SK-N-SH (cell line): ENCODE measurements around the gene DLEC1. TPM values are rescaled to one million over a fixed set of nuclear protein-coding genes. Genes with fewer than 3 reads are reported as not detected.

Experiments
- CTCF ChIA-PET: fragments of 300-600, 350-600 bp; formaldehyde crosslinking; extraction: SDS; loops from one replicate; lab custom pipeline; 2021; lab: Yijun Ruan, JAX
- POLR2A ChIA-PET: fragments of 350-600 bp; sonication (Branson Sonifier 250); formaldehyde crosslinking; extraction: SDS; loops from one replicate; lab custom pipeline; 2020; ENCODE audit warnings: antibody characterized with exemption, inconsistent platforms; lab: Yijun Ruan, JAX
- DNase-seq: peaks from one replicate; pipeline ENCODE4 v3.0.0; 2012
- H2AFZ ChIP-seq: fragments of 200-600 bp; sonication (generic); 2 replicates; pipeline ENCODE4 v1.8.1; 2016; ENCODE audit warnings: antibody characterized with exemption, mild to moderate bottlenecking, low read depth
- H3F3A ChIP-seq: fragments of 200-600 bp; sonication (generic); replicated peaks from 2 replicates; pipeline ENCODE3; 2016; ENCODE audit warnings: antibody characterized with exemption, mild to moderate bottlenecking; ENCODE audit not compliant: insufficient read depth
- H3K27ac ChIP-seq, 2 experiments: fragments of 200-500 bp in 1 of 2; fragments of 200-600 bp in 1 of 2; sonication (Bioruptor generic) in 1 of 2; sonication (generic), shearing (Covaris generic) in 1 of 2; 2 replicates each; pipeline versions ENCODE4 v1.5.1 to v1.6.1; 2014 to 2016; ENCODE audit warnings: low read depth in 2 of 2, inconsistent platforms in 1 of 2, low read length in 1 of 2, mild to moderate bottlenecking in 1 of 2, mixed read lengths in 1 of 2
- H3K27me3 ChIP-seq: fragments of 200-600 bp; sonication (generic), shearing (Covaris generic); 2 replicates; pipeline ENCODE4 v1.6.1; 2016; ENCODE audit warnings: mixed run types; ENCODE audit not compliant: insufficient read depth
- H3K36me3 ChIP-seq, 2 experiments: fragments of 200-500 bp in 1 of 2; fragments of 200-600 bp in 1 of 2; sonication (Bioruptor generic) in 1 of 2; sonication (generic) in 1 of 2; replicated peaks in 1 of 2; 2 replicates each; pipeline versions ENCODE3 to v1.5.1; 2014 to 2016; ENCODE audit warnings: low read length in 1 of 2, mild to moderate bottlenecking in 1 of 2; ENCODE audit not compliant: insufficient read depth in 2 of 2, control insufficient read depth in 1 of 2
- H3K4me1 ChIP-seq, 2 experiments: fragments of 200-500 bp in 1 of 2; fragments of 200-600 bp in 1 of 2; sonication (Bioruptor generic) in 1 of 2; sonication (generic), shearing (Covaris generic) in 1 of 2; 2 replicates each; pipeline versions ENCODE4 v1.5.1 to v1.6.1; 2014 to 2016; ENCODE audit warnings: low read depth in 1 of 2, low read length in 1 of 2, mixed run types in 1 of 2; ENCODE audit not compliant: insufficient read depth in 2 of 2, control insufficient read depth in 1 of 2
- H3K4me2 ChIP-seq: fragments of 200-600 bp; sonication (generic), shearing (Covaris generic); 2 replicates; pipeline ENCODE4 v1.6.1; 2017; ENCODE audit warnings: mixed run types
- H3K4me3 ChIP-seq, 2 experiments: fragments of 200-500 bp in 1 of 2; fragments of 200-600 bp in 1 of 2; sonication (Bioruptor generic) in 1 of 2; sonication (generic), shearing (Covaris generic) in 1 of 2; 2 replicates each; pipeline versions ENCODE4 v1.5.1 to v1.8.1; 2014 to 2016; ENCODE audit warnings: low read depth in 2 of 2, inconsistent platforms in 1 of 2, low read length in 1 of 2, mild to moderate bottlenecking in 1 of 2, mixed read lengths in 1 of 2, moderate library complexity in 1 of 2
- H3K79me2 ChIP-seq: fragments of 200-600 bp; sonication (generic); 2 replicates; pipeline ENCODE4 v1.8.1; 2017; ENCODE audit warnings: mild to moderate bottlenecking; ENCODE audit not compliant: insufficient read depth
- H3K9ac ChIP-seq: fragments of 200-600 bp; sonication (generic); 2 replicates; pipeline ENCODE4 v1.6.1; 2017; ENCODE audit warnings: mixed run types
- H3K9me2 ChIP-seq: fragments of 200-600 bp; sonication (generic); 2 replicates; pipeline ENCODE4 v1.6.1; 2017; ENCODE audit warnings: mixed run types
- H3K9me3 ChIP-seq: fragments of 200-600 bp; sonication (generic); 2 replicates; pipeline ENCODE4 v1.6.1; 2017; ENCODE audit warnings: mixed run types, mild to moderate bottlenecking, moderate library complexity
- H4K20me1 ChIP-seq: fragments of 200-600 bp; sonication (generic); 2 replicates; pipeline ENCODE4 v1.6.1; 2017; ENCODE audit warnings: mild to moderate bottlenecking, mixed run types; ENCODE audit not compliant: insufficient read depth
- CTCF ChIP-seq: fragments of 200-600 bp; sonication (generic); IDR thresholded peaks from 2 replicates; pipeline ENCODE4 v1.6.1; 2017; ENCODE audit warnings: antibody characterized with exemption, mild to moderate bottlenecking, moderate library complexity
- ELF1 ChIP-seq: IDR thresholded peaks from 2 replicates; pipeline ENCODE4 v1.4.0; 2012
- EP300 ChIP-seq, 2 experiments: IDR thresholded peaks; 2 replicates each; pipeline versions ENCODE4 v1.4.0 to v1.6.1; 2012; ENCODE audit warnings: borderline replicate concordance in 1 of 2, low read depth in 1 of 2, low read length in 1 of 2
- GABPA ChIP-seq: IDR thresholded peaks from 2 replicates; pipeline ENCODE4 v1.4.0; 2012; ENCODE audit warnings: low read depth, mild to moderate bottlenecking
- GATA2 ChIP-seq: sonication (generic); formaldehyde crosslinking; IDR thresholded peaks from 2 replicates; pipeline ENCODE4 v1.5.0; 2020; ENCODE audit warnings: mild to moderate bottlenecking, missing genetic modification reagents
- MXI1 ChIP-seq: IDR thresholded peaks from 2 replicates; pipeline ENCODE4 v1.6.1; 2012; ENCODE audit warnings: mild to moderate bottlenecking, low read depth, low read length, improper control_type of control experiment
- NFIC ChIP-seq: IDR thresholded peaks from 2 replicates; pipeline ENCODE4 v1.4.0; 2012; ENCODE audit warnings: borderline replicate concordance
- RAD21 ChIP-seq: IDR thresholded peaks from 2 replicates; pipeline ENCODE4 v1.6.1; 2012; ENCODE audit warnings: mild to moderate bottlenecking, low read length
- RCOR1 ChIP-seq: fragments of 150-350 bp; IDR thresholded peaks from 2 replicates; pipeline ENCODE4 v1.6.1; 2017; ENCODE audit warnings: antibody characterized with exemption, low read length
- REST ChIP-seq: IDR thresholded peaks from 2 replicates; pipeline ENCODE4 v1.6.1; 2012; ENCODE audit warnings: mild to moderate bottlenecking, low read depth, low read length, moderate library complexity
- RFX5 ChIP-seq: IDR thresholded peaks from 2 replicates; pipeline ENCODE4 v1.6.1; 2012; ENCODE audit warnings: mild to moderate bottlenecking, improper control_type of control experiment, low read length
- SMC3 ChIP-seq: IDR thresholded peaks from 2 replicates; pipeline ENCODE4 v1.6.1; 2012; ENCODE audit warnings: low read depth, low read length, improper control_type of control experiment
- TCF12 ChIP-seq: IDR thresholded peaks from 2 replicates; pipeline ENCODE4 v1.4.0; 2012
- YY1 ChIP-seq: IDR thresholded peaks from 2 replicates; pipeline ENCODE4 v1.4.0; 2012; ENCODE audit warnings: low read depth, mild to moderate bottlenecking
- ZBTB33 ChIP-seq: IDR thresholded peaks from 2 replicates; pipeline ENCODE4 v1.4.0; 2012; ENCODE audit warnings: low read depth, borderline replicate concordance
- WGBS: methylation state at CpG from one replicate; pipeline ENCODE4 v1.1.6; 2017; ENCODE audit warnings: low lambda C conversion rate; 5-methylcytosine and 5-hydroxymethylcytosine counted together
- polyA plus RNA-seq, 3 experiments: library from polyadenylated mRNA; depleted of rRNA; stranded (reverse); fragments of >200 nt; gene quantifications; 2 replicates each; pipeline ENCODE4 v1.2.3, GENCODE V29; 2012

The DLEC1 gene
- polyA plus RNA-seq, 1 of the 3 experiments (the other 2 are of a cell fraction), result 0.02 TPM

- no peak overlapping the region for H3K9ac ChIP-seq
- H3K4me3 ChIP-seq, result no peak overlapping the region
- no peak overlapping the region for H3K4me2 ChIP-seq
- no peak for DNase-seq
- no peaks in the 10 kb centered on the region for H3F3A ChIP-seq
- peaks cover under 1% of the 10 kb centered on the region; the same call in 1 of the 2 replicates for H3K9me3 ChIP-seq
- TF ChIP-seq MXI1, result no peak
- TF ChIP-seq NFIC, result no peak
- no peak for TF ChIP-seq EP300 (IDR thresholded peaks at IDR 0.05; ENCODE audit: borderline replicate concordance in 1 of 2, low read depth in 1 of 2, low read length in 1 of 2)
- no peaks in the 10 kb centered on the region for H3K79me2 ChIP-seq
- H3K27ac ChIP-seq, result no peak overlapping the region
- no peaks in the 10 kb centered on the region for H3K36me3 ChIP-seq
- ChIA-PET CTCF (no interaction called here), POLR2A (no interaction called here)
- H4K20me1 ChIP-seq, result no peaks in the 10 kb centered on the region
- H3K9me2 ChIP-seq, result no peaks in the 10 kb centered on the region
- 23% methylated on average over 5 of the region's 5 CpGs for WGBS
- H3K4me1 ChIP-seq, result no peaks in the 10 kb centered on the region; a peak in 1 of 4 replicates
- H2AFZ ChIP-seq, result no peak overlapping the region
- H3K27me3 ChIP-seq, result peaks cover 5% of the 10 kb centered on the region; the same call in 1 of the 2 replicates
Measured at GRCh38 chr3:38099518-38099917, 60.5 kb downstream of the DLEC1 start.

- Histone ChIP-seq H3F3A (no peaks in the 10 kb centered on the region), H3K4me3 (no peak overlapping the region), H3K9ac (no peak overlapping the region), H4K20me1 (no peaks in the 10 kb centered on the region), H3K27ac (no peak overlapping the region), H3K27me3 (peaks cover 5% of the 10 kb centered on the region; the same call in 1 of the 2 replicates), H3K9me3 (peaks cover 8% of the 10 kb centered on the region; the same call in 1 of the 2 replicates), H3K79me2 (no peaks in the 10 kb centered on the region), H3K4me2 (no peak overlapping the region), H2AFZ (no peak overlapping the region), H3K4me1 (no peaks in the 10 kb centered on the region; a peak in 1 of 4 replicates), H3K36me3 (no peaks in the 10 kb centered on the region), H3K9me2 (no peaks in the 10 kb centered on the region)
- POLR2A ChIA-PET, result no interaction called here
- DNase-seq, result no peak
- CTCF ChIA-PET, result no interaction called here
- WGBS, result 68% methylated on average over 3 of the region's 3 CpGs
- TF ChIP-seq RCOR1 (no peak), GABPA (no peak)
Measured at GRCh38 chr3:38100498-38100897, 61.5 kb downstream of the DLEC1 start.

- Histone ChIP-seq H3K9me3 (peaks cover 15% of the 10 kb centered on the region), H3K9ac (no peak overlapping the region), H3K36me3 (no peaks in the 10 kb centered on the region), H3K4me3 (no peak overlapping the region), H3K27me3 (no peaks in the 10 kb centered on the region; the same call in 1 of the 2 replicates), H3K79me2 (no peaks in the 10 kb centered on the region), H2AFZ (no peak overlapping the region), H4K20me1 (no peaks in the 10 kb centered on the region), H3F3A (no peaks in the 10 kb centered on the region), H3K9me2 (no peaks in the 10 kb centered on the region), H3K4me2 (no peak overlapping the region), H3K27ac (no peak overlapping the region), H3K4me1 (no peaks in the 10 kb centered on the region; a peak in 1 of 4 replicates)
- 61% methylated on average over 6 of the region's 6 CpGs for WGBS
- no peak for DNase-seq
- ChIA-PET POLR2A (no interaction called here), CTCF (interaction anchor here (1.1 to 2.0 kb wide), 3 partner anchors 9 to 244 kb away, joined by 3 to 5 read pairs (median 4); partner anchors contain the start of gene XYLB)
- no peak for TF ChIP-seq TCF12
- no peak for TF ChIP-seq GATA2
- TF ChIP-seq RAD21, result no peak
- no peak for TF ChIP-seq SMC3
- TF ChIP-seq CTCF, result no peak
- TF ChIP-seq YY1, result no peak
- TF ChIP-seq ZBTB33, result no peak
- TF ChIP-seq ELF1, result no peak
- TF ChIP-seq EP300 (IDR thresholded peaks at IDR 0.05; ENCODE audit: borderline replicate concordance in 1 of 2, low read depth in 1 of 2, low read length in 1 of 2), result no peak
- no peak for TF ChIP-seq REST
- TF ChIP-seq RFX5, result no peak
Measured at GRCh38 chr3:38101811-38102443, 62.9 kb downstream of the DLEC1 start.
